ENCODE data around the gene ADAMTS6.

GRCh38 chr5:65394087-65394486, 87.6 kb downstream of the ADAMTS6 start:
- no peak for TF ChIP-seq ZNF837 (tag by site-specific recombination; IDR thresholded peaks at IDR 0.05)
- no peak for TF ChIP-seq ZNF121 (tag by site-specific recombination; IDR thresholded peaks at IDR 0.05)
- no peak for TF ChIP-seq PRDM10 (tag by site-specific recombination; IDR thresholded peaks at IDR 0.05)
- TF ChIP-seq ZSCAN23 (tag by site-specific recombination; IDR thresholded peaks at IDR 0.05) = no peak
- no peak for TF ChIP-seq BCL11B (tag by site-specific recombination; IDR thresholded peaks at IDR 0.05; ENCODE audit: low read depth)

Measured in HEK293 (cell line).